ENCODE measurements around the gene B4GALT2.

B4GALT2 gene, protein sequence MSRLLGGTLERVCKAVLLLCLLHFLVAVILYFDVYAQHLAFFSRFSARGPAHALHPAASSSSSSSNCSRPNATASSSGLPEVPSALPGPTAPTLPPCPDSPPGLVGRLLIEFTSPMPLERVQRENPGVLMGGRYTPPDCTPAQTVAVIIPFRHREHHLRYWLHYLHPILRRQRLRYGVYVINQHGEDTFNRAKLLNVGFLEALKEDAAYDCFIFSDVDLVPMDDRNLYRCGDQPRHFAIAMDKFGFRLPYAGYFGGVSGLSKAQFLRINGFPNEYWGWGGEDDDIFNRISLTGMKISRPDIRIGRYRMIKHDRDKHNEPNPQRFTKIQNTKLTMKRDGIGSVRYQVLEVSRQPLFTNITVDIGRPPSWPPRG

DNA sequence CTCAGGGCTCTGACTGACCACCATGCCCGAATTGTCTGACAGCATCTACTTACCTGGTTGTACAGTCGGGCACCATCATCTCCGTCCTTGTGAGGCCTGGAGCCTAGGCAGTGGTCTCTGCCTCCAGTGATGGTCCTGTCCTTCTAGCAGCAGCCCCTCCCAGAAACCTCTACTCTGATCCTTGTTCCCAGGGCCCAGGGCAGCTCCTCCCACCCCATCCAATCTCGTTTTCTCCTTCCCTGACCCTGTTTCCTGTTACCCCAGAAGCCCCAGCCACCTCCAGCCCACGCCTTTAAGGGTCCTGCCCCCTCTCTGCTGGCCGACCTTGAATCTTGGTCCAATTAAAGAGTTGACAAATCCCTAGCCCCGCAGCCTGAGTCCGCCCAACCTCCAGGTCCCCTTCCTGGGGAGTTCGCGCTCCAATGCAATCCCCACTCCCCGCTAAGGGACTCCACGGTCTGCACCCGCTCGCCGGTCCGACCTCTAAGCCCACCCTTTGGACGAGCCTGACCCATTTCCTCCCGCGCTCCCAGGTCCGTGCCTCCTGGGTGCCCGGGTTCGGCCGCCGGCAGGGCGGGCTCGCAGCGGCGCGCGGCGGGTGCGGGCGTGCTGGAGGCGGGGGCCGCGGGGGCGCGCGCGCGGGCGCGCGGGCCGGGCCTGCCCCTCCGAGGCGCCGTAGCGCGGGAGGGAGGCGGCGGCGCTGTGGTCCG lies at the start of gene B4GALT2:
Gene B4GALT2 (plus strand): TSS at position 660 of the 710 bp plus-strand sequence. CDS start 1,951 bp downstream, outside the sequence.
- no peak for DNase-seq (ENCODE audit: low read depth, low spot score)

DNA sequence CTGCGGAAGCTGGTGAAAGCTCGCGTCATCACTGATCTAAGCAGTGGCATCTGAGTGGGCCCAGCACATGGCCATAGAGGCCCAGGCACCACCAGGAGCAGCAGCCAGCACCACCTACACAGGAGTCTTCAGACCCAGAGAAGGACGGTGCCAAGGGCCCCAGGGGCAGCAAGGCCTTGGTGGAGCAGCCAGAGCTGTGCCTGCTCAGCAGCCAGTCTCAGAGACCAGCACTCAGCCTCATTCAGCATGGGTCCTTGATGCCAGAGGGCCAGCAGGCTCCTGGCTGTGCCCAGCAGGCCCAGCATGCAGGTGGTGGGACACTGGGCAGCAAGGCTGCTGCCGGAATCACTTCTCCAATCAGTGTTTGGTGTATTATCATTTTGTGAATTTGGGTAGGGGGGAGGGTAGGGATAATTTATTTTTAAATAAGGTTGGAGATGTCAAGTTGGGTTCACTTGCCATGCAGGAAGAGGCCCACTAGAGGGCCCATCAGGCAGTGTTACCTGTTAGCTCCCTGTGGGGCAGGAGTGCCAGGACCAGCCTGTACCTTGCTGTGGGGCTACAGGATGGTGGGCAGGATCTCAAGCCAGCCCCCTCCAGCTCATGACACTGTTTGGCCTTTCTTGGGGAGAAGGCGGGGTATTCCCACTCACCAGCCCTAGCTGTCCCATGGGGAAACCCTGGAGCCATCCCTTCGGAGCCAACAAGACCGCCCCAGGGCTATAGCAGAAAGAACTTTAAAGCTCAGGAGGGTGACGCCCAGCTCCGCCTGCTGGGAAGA lies 48.7 kb upstream of the B4GALT2 start:
- DNase-seq (ENCODE audit: low read depth, low spot score) = no peak

DNA sequence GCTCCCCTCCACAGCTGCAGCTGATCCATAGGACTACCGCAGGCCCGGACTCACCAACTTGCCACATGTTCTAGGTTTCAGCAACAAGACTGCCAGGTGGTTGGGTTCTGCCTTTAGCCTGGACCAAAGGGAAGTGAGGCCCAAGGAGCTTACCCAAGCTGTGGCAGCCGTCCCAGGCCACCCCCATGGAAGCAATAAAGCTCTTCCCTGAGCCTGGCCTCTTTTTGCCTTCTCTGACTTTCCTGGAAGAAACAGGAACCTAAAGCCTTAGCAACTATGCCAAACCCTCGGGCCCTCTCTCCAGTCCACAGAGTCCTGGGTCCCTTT lies 48.1 kb upstream of the B4GALT2 start:
- no peak for DNase-seq (ENCODE audit: low read depth, low spot score)

DNA sequence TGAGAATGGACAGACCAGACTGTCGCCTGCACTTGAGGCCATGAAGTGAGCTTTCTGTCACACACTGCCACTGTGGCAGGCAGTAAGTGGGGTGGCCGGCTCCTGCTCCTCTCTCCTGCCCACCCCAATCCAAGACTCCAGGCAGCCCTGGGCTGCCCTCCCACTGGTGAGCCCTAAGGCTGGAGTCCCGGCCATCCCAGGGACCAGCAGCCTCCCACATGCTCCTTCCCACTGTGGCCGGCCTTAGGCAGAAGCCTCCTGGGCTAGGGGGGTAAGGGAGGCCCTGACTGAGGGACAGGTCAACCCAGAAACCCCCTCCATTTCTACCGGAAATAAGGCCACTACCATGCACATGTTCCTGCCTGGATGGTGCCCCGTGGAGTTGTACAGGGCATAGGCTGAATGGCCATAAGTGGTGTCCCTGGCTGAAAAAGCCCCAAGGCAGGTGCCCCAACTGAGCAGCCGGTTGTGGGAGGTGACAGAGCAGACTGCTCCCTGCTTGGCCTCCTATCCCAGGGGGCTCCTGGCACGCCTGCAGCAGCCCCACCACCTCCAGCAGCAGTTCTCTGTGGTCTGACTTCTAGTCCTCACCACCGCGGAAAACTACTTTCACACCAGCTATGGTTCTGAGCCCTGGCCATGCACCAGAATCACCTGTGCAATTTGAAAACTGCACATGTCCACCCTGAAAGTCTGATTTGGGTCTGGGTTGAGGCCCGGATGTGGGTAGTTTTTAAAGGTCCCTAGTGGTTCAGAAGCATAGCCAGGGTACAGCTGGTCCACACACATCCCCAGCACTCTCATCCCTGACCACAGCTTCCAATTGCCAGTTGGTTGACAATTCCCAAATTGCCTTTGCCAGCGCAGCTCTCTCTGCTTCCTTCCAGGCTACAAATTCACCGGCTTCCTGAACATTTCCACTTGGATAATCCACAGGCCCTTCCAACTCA lies 47.0 kb upstream of the B4GALT2 start:
- no peak for DNase-seq (ENCODE audit: low read depth, low spot score)

DNA sequence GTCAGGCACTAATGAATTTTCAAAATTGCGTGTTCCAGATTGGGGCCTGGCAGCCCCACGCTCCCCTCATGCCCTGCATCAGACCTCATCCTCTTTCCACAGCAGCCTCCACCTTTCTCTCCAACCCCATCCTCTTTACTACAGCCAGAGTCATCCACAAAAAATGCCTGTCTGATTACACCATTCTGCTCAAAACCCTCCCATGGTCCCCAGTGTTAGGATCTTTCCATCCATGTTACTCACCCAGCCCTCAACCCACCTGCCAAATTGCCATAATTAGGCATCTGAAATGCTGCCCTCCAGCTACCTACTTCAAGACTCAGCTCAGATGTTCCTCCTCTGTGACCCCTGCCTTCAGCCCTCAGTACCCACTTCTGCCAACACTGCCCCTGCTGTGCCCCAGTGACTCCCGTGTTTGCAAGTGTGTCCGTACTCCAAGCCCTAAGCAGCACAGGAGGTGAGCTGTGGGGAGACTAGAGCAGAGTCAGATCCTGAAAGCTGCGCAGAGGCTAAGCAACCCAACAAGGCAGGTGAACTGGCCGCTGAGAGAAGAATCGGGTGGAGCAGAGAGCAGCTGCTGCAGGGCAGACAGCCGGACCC lies 46.1 kb upstream of the B4GALT2 start:
- no peak for DNase-seq (ENCODE audit: low read depth, low spot score)

DNA sequence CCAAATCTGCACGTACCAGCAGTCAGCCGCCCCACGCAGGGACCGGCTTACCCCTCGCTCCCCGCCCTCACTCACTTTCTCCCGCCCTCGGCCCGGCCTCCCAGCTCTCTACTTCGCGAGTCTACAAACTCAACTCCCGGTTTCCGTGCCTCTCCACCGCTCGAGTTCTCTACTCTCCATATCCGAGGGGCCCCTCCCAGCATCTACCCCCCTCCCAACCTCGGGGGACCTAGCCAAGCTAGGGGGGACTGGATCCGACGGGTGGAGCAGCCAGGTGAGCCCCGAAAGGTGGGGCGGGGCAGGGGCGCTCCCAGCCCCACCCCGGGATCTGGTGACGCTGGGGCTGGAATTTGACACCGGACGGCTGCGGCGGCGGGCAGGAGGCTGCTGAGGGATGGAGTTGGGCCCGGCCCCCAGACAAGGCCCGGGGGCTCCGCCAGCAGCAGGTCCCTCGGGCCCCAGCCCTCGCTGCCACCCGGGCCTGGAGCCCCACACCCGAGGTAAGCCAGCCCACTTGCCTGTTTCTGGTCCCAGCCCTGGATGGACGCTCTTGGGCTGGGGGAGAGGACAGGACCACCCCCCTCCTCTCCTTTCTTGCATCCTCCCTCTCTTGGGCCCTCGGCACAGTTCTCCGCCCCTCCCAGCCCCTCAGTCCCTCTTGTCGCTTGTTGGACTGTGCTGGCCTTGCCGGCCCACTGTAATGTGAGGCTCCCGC lies 45.5 kb upstream of the B4GALT2 start, which contains the start of gene ARTN:
Gene ARTN (plus strand): TSS at position 416 of the 715 bp plus-strand sequence. CDS start 1,856 bp downstream, outside the sequence.
- DNase-seq (ENCODE audit: low read depth, low spot score) = no peak

DNA sequence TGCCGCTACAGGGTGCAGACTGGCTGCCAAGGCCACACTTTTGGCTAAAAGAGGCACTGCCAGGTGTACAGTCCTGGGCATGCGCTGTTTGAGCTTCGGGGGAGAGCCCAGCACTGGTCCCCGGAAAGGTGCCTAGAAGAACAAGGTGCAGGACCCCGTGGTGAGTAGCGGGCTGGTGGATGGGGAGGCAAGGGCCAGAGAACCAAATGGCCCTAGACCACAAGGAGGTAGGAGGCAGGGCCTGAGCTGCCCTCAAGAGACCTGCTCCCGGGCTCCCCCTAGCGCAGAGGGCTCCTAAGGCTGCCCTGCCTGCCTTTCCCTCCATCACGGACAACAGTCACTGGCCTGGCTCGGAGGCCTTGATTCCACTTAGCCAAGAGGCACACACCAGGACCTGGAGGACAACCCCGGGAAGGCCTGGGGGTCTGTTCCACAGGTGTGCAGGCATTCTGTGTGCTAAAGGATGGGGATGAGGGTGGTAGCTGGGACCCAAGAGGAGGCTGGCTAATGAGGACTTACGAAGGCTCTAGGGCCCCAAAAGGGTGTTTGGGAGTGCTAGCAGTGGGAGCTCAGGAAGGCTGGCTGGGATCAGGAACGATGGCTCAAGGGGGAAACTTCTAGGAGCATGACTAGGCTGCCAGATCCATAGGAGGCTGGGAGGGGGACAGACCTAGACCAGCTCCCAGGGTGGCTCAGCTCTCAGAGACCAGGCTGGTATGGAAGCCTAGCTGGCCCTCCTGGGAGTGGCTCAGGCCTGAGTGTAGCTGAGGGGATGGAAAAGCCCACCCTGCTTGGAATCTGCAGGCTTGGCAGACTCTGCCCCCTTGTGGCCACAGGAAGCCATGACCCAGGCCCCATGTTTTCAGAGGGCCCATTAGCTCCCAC lies 44.7 kb upstream of the B4GALT2 start:
- peak; percentile 19 for DNase-seq (ENCODE audit: low read depth, low spot score)

DNA sequence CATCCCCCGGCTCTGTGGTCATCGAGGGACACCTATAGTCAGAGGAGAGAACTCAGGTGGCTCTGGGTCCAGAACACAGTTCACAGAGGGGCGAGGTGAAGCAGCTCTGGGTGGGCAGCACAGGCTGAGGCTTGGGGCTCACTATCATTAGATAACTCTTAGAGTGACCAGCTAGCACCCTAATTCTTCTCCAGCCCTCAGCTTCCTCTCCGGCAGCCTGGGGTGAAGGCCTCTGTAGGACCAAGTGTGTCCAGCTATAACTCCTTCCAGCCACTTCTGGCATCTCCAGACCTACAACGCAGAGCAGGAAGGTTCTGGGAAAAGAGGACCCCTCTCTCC lies 44.1 kb upstream of the B4GALT2 start:
- no peak for DNase-seq (ENCODE audit: low read depth, low spot score)

DNA sequence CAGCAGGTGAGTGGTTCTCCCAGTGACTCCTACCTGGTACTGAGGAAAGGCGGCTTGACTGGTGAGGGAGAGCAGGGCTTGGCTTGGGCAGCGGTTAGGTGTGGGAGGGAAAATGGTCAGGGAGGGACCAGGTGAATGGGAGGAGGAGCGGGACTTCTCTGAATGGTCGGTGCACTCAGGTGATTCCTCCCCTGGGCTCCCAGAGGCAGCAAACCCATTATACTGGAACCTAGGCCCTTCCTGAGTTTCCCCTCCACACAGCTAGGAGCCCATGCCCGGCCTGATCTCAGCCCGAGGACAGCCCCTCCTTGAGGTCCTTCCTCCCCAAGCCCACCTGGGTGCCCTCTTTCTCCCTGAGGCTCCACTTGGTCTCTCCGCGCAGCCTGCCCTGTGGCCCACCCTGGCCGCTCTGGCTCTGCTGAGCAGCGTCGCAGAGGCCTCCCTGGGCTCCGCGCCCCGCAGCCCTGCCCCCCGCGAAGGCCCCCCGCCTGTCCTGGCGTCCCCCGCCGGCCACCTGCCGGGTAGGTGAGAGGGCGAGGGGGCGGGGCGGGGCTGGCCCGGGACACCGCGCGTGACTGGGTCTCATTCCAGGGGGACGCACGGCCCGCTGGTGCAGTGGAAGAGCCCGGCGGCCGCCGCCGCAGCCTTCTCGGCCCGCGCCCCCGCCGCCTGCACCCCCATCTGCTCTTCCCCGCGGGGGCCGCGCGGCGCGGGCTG lies 43.1 kb upstream of the B4GALT2 start:
- no peak for DNase-seq (ENCODE audit: low read depth, low spot score)

DNA sequence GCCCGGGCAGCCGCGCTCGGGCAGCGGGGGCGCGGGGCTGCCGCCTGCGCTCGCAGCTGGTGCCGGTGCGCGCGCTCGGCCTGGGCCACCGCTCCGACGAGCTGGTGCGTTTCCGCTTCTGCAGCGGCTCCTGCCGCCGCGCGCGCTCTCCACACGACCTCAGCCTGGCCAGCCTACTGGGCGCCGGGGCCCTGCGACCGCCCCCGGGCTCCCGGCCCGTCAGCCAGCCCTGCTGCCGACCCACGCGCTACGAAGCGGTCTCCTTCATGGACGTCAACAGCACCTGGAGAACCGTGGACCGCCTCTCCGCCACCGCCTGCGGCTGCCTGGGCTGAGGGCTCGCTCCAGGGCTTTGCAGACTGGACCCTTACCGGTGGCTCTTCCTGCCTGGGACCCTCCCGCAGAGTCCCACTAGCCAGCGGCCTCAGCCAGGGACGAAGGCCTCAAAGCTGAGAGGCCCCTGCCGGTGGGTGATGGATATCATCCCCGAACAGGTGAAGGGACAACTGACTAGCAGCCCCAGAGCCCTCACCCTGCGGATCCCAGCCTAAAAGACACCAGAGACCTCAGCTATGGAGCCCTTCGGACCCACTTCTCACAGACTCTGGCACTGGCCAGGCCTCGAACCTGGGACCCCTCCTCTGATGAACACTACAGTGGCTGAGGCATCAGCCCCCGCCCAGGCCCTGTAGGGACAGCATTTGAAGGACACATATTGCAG lies 42.4 kb upstream of the B4GALT2 start:
- DNase-seq (ENCODE audit: low read depth, low spot score) = no peak

DNA sequence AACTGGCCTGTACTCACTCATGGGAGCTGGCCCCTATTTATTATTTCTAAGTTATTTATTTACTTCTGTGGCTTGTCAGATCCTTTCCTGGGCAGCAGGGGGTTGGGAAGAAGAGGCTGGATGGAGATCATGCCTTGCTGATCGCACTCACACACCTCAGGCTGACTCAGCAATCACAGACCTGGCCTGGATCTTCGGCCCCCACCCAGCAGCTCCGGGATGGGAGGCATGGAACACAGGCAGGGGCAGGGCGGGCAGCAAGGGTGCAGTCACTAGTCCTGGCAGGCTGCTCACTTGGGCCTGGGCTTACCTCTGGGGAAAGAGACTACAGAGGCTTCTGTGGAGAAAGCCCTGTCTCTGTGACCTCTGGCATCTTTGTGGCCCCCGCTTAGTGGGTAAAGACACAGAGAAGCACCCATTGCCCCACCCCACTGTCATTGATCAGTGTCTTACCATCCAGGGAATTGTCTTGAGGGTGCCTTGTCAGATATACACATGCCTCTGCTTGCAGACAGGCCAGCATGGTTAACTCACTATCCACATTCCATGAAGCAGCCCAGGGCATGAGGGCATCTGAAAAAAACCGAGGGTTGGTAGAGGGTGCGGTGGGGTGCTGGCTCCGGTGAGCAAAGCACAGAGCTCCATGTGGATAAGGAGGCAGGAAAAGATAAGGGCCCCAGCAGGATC lies 41.7 kb upstream of the B4GALT2 start:
- no peak for DNase-seq (ENCODE audit: low read depth, low spot score)

DNA sequence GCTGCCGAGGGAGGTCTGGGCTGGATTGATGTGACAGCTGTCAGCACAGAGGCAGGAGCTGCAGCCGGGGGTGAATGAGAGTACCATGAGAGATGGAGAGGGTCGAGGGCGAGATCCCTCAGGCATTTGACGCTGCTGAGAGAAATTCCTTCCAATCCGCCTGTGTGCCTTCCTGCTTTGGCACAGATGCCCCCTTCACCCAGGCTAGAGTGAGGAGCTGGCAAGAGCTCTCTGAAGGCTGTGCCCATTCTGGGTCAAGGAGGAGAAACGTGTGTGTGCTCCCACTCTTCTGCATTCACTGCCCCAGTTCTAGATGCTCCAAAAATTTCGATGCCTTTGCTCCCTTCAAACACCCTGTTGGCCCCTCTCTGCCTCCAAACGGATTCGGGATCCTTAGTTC lies 40.6 kb upstream of the B4GALT2 start:
- no peak for DNase-seq (ENCODE audit: low read depth, low spot score)

DNA sequence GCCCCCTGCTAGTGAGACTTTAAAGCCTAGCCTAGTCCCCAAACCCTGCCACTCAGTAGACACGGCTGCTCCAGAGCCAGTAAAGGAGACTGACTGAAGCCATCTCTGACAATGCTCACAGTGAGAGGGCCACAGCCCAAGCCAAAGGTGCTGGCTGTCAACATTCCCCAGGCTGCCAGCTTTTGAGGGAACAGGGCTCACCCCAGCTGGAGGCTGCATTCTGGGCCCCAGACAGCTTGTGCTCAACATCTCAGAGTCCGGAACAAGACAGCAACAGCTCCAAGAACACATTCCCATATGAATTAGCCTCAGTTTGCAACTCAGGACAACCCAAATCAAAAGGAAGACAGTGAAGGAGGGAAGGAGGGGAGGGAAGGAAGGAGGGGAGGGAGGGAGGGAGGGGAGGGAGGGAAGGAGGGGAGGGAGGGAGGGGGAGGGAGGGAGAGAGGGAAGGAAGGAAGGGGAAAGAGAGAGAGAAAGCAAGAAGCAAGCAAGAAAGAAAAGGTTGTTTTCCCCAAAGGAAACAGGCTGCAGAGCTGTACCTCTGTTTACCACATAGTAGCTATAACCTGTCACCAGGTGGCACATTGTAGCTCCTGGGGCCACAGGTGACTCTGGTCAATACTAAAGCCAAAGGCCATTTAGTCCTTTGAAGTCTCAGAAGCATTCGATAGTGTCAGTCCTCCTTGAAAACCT lies 40.0 kb upstream of the B4GALT2 start:
- no peak for DNase-seq (ENCODE audit: low read depth, low spot score)

DNA sequence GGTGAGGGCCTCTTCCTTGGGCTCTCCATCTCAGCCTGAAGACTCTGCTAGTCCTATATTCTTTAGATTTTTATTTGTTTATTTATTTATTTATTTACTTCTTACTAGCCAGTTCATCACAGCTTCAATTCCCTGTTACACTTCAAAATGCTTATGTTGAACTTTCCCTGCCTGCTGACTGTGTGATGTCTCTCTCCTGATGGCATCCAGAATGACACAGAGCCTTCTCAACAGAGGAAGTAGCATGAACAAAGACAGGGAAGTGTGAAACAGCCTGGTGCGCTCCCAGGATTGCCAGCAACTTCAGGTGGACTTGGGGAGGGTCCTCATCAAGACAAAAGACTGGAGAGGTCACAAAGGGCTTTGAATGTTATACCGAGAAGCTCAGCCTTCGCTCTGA lies 36.6 kb upstream of the B4GALT2 start:
- DNase-seq (ENCODE audit: low read depth, low spot score) = no peak

DNA sequence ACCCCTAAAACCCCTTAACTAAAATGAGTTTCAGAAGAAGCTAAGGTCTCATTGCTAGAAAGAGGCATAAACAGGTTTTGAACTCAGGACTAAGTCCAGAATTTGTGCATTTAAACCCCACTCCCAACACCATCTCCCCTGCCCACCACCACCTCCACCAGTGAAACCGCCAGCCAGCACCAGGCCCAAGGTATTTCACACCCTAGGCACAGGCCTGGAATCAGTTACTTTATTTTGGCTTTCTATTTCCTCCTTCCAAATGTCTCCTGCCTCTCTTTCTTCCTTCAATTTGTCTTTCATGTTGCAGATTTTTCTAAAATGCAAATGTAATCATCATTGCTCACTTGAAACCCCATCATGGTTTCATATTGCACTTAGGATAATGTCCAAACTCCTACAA lies 34.1 kb upstream of the B4GALT2 start:
- DNase-seq (ENCODE audit: low read depth, low spot score) = no peak

DNA sequence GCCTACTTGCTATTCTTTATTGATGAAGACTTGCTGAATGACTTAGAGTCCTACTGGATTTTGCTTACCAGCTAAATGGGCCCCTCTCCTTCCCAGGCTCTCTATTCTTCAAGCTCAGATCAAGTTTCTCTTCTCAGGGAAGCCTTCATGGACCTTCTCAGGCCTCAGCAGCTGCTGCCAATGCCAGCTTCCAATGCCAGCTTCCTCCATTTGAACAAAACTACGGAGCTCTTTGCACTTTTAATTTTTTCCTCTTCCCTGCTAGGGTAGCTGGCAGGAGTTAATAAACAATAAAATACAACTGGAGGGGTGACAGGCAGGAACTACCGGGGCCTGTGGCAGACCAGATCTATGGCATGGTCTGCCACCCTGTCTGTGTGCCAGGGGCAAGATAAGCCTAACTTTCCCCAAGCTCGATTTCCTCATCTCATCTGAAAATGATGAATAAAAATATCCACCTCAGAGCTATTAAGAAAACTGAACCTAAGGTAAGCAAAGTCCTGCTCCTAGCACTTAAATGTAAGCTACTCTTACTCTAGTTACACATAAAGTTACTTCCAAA lies 33.3 kb upstream of the B4GALT2 start:
- DNase-seq (ENCODE audit: low read depth, low spot score) = no peak
